KBM-7 (cell line): ENCODE measurements around the gene SH3BP5.
A peak's percentile ranks its signal among the peaks of the same experiment; 100 is the strongest.

Experiments used
- DNase-seq: peaks from one replicate; pipeline ENCODE4 v3.0.0-alpha.2; 2015
- in situ Hi-C: fragments of 300-500 bp; cut with MboI; formaldehyde crosslinking; loops from 2 replicates; pipeline ENCODE4 v1.14.3; 2020; ENCODE audit warnings: low sequenced_read_pairs, low pct_unique_long_range_greater_than_20kb, mixed read lengths

Gene SH3BP5

DNA sequence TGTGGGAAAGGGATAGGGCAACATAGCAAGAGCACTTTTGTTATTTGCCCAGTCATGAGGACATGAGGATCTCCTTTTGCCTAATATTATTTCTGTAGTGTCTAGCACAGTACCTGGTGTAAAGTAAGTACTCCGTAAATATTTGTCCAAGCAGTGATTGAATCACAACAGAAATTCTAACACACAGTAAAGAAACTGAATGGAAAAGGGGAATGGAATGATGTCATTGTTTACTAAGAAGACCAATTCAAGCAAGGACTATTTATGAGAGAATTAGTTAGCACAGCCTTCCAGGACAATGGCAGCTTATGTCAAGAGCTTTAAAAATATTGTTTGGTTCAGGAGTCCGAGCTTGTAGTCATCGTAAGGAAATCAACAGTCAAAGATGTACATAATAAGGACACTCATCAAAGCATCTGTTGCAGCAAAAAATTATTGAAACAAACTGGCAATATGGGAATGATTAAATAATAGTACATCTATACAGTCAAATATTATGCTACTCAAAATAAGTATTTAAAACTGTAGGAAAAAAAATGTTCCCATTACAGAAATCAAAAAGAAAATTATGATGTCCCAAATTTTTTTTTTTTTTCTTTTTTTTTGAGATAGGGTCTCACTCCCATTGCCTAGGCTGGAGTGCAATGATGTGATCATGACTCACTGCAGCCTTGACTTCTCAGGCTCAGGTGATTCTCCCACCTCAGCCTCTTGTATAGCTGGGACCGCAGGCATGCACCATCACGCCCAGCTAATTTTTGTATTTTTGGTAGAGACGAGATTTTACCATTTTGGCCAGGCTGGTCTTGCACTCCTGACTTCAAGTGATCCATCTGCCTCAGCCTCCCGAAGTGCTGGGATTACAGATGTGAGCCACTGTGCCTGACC lies 108.5 kb downstream of the SH3BP5 start:
- DNase-seq, result no peak
- in situ Hi-C loops, result no loop called here

DNA sequence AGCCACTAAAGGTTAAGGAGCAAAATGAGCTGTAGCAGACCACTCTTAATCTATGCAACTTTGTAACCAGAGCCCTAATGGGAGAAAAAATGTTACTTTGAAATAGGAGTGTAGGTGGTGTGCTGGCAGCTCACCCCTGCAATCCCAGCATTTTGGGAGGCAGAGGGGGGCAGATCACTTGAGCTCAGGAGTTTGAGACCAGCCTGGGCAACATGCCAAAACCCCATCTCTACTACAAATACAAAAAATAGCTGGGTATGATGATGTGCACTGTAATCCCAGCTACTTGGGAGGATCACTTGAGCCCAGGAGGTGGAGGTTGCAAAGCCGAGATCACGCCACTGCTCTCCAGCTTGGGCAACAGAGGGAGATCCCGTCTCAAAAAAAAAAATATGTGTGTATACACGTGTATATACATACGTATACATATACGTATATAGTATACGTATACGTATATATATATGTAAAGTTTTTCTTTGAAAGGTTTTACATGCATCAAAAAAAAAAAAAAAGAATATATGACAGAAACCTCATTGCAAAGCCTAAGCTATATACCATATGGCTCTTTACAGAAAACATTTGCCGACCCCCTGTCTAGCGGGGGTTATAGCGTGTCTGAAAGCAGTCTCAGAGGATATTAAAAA lies 110.7 kb downstream of the SH3BP5 start:
- no peak for DNase-seq
- in situ Hi-C loops, result no loop called here

DNA sequence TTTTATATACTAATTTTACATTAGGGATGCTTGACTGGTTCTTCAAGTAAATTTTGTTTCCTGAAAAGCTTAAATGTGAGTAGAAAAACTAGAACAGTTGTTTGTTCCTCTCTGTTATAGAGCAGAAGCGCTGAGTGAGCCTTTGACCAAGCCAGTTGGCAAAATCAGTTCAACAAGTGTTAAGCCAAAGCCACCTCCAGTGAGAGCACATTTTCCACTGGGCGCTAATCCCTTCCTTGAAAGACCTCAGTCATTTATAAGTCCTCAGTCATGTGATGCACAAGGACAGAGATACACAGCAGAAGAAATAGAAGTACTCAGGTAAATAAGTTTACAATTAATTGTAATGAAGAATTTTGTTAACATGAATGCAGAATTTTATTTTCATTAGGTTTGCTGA lies 111.7 kb downstream of the SH3BP5 start:
- DNase-seq, result no peak
- in situ Hi-C loops, result no loop called here

DNA sequence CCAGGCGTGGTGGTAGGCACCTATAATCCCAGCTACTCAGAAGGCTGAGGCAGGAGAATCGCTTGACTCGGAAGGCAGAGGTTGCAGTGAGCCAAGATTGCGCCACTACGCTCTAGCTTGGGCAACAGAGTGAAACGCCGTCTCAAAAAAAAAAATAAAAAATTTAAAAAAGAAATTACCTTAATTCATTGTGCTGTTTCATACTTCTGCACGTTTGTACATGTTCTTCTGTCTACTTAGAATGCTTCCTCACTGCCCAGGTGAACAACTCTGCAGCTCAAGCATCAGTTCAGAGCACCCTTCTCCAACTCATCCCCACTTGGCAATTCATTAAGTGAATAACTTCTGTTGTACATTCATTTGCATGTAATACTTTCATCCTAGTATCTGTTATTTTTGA lies 112.3 kb downstream of the SH3BP5 start:
- no peak for DNase-seq
- in situ Hi-C loops, result no loop called here

DNA sequence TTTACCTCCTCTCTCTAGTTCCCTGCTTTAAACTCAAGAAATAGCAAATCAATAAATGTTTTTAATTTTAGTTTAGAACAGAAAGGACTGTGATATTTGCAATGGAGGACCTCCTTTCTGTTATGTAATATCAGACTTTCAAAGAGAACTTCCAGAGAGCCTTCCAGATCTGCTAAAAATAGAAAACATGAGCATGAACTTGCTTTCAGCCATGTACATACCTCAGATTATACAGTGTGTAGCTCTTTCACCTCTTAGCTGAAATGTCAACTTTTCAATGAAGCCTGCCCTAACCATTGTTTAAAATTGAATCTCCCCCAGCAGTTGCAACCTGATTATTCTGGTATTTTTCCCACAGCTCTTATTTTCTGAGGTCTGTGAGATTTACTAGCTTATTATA lies 113.7 kb downstream of the SH3BP5 start:
- in situ Hi-C loops, result no loop called here
- no peak for DNase-seq

DNA sequence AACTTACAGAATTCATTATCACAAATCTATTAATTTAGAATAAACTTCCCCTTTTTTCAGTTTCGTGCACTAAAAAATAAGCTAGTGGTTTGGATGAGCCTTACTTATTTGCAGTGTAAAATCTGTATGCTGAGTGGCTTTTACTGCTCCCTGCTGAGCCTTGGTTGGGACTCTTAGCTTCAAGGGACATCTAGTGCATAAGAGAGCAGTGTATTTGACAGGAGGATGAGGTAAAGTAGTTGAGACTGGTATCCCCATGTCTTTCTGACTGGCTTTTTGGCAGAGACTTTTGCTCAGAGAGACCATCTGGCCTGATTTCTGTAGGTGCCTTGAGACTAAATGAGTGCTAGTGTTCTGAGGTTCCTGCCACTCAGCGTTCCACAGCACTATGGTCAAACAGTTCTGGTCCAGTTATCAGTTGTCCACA lies 114.5 kb downstream of the SH3BP5 start:
- no peak for DNase-seq
- in situ Hi-C loops, result no loop called here

DNA sequence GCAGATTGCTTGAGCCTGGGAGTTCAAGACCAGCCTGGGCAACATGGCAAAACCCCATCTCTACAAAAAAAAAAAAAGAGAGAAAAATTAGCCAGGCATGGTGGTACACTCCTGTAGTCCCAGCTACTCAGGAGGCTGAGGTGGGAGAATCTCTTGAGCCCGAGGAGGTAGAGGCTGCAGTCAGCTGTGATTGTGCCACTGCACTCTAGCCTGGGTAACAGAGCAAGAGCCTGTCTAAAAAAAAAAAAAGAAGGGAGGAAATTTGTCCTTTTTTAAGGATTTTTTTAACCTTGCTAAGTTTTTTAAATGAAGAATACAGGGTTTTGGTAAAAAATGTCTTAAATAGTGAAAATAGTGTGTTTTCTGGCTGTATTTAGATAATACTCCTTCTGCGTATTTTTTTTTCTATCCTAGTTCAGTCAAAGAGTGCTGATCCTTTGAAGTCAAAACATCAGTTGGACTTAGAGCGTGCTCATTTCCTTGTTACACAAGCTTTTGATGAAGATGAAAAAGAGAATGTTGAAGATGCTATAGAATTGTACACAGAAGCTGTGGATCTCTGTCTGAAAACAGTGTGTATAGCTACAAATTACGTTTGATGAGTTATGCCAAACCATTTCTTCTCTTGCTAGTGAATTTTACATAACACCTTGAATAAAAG lies 115.2 kb downstream of the SH3BP5 start:
- DNase-seq, result no peak
- in situ Hi-C loops, result no loop called here

DNA sequence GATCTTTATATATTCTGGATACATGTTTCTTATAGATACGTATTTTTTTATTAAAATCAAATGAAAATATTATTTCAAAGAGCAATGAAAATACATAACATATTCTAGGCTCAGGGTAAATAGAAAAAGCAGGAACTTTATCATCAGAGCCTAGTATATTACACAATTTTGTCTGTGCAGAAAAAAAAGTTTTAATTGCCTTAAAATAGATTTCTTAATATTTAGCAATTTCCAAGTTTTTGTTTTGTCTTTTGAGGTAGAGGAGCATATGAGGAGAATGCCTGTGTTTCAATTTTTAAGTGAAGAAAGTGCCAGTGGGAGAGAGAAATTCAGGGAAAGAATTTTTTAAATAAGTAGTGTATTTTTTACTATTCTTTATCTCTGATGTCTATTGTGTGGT lies 115.9 kb downstream of the SH3BP5 start:
- in situ Hi-C loops, result no loop called here
- DNase-seq, result no peak

DNA sequence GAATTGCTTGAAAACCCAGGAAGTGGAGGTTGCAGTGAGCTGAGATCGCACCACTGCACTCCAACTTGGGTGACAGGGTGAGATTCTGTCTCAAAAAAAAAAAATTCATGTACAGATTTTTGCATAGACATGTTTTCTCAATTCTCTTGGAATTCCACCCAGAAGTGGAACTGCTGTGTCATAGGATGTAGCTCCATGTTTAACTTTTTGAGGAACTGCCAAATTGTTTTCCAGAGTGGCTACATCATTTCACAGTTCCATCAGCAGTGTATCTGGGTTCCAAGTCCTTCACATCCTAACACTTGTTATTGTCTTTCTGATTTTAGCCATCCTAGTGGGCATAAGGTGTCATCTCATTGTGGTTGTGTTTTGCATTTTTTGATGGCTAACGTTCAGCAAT lies 116.4 kb downstream of the SH3BP5 start:
- in situ Hi-C loops, result no loop called here

DNA sequence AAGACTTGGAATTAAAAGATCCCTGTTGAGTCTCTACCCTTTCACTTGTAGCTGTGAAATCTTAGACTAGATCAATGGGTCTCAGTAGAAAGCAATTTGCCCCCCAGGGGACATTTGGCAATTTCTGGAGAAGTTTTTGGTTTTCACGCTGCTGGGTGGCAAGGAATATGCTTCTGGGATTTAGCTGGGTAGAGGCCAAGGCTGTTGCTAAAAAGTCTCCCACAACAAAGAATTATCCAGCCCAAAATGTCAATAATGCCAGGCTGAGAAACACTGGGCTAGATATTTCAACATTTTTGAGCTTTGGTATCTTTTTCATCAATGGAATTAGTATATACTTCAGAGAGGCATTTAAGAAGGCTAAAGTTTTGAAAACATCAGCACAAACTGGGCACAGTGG lies 117.6 kb downstream of the SH3BP5 start:
- in situ Hi-C loops, result no loop called here
- DNase-seq, result no peak

More for the DNA sequence above, 116.4 kb downstream of the SH3BP5 start:
- no peak for DNase-seq

DNA sequence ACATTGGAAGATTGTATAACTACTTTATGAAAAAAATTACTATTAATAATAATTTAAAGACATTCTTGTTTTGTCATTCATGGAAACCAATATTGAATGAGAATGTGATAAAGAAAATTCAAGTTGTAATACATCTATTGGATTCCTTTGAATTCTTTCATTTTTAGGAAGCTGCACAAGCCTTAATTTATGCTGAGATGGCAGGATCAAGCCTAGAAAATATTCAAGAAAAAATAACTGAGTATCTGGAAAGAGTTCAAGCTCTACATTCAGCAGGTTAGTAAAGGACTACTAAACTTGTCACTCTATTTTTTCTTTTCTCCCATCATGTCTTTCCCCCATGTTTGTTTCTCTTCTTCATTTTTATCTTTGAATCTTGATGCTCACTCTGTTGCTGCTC lies 120.4 kb downstream of the SH3BP5 start:
- in situ Hi-C loops, result no loop called here
- DNase-seq, result no peak

DNA sequence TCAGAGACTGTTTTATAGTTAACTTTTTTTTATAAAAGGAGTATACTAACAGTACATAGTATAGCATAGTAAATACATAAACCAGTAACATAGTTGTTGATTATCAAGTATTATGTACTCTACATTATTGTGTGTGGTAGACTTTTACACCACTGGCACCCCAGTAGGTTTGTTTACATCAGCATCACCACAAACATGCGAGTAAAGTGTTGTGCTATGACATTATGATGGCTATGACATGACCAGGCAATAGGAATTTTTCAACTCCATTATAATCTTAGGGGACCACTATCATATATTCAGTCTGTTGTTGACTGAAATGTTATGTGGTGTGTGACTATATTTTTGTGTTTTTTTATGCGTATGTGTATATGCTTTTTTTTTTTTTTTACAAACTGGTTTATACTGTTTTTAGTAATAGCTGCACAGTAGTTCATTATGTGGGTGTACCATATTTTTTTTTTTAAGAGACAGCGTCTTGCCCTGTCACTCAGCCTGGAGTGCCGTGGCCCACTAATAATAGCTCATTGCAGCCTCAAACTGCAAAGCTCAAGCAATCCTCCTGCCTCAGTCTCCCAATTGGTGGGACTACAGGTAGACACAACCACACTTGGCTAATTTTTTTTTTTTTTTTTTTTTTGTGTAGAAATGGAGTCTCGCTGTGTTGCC lies 124.4 kb downstream of the SH3BP5 start:
- DNase-seq, result peak; percentile 11
- in situ Hi-C loops, result no loop called here

DNA sequence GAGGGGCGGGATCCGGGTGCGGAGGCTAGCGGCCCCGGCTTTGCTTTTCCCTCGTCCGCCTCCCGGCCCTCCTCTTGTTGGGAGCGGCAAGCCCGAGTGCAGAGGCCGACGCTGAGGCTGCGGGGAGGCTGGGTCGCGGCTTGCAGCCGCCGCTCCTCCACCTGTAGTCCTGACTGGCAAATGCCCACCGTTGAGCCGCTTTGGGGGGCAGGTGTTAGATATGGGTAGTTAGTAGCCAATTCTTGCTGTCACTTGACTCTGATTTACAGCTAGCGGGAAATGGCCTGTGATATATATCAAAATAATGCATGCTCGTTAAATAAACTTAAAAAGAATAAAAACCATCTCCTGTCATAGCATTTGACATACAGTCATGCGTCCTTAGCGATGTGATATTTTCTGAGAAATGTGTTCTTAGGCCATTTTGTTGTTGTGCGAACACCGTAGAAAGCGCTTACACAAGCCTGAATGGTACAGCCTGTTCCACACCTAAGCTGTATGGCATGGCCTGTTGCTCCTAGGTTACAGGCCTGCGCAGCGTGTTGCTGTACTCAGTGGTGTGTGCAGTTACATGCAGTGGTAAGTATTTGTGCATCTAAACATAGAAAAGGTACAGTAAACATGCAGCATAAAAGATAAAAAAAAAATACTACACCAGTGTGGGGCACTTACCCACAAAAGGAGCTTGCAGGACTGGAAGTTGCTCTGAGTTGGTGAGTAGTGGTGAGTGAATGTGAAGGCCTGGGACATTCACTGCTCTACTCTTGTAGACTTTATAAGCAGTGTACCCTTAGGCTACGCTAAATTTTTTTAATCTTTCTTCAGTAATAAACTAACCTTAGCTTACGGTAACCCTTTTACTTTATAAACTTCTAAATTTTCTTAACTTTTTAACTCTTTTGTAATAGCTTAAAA lies 125.5 kb downstream of the SH3BP5 start:
- DNase-seq, result peak; percentile 69
- in situ Hi-C loops, result no loop called here

DNA sequence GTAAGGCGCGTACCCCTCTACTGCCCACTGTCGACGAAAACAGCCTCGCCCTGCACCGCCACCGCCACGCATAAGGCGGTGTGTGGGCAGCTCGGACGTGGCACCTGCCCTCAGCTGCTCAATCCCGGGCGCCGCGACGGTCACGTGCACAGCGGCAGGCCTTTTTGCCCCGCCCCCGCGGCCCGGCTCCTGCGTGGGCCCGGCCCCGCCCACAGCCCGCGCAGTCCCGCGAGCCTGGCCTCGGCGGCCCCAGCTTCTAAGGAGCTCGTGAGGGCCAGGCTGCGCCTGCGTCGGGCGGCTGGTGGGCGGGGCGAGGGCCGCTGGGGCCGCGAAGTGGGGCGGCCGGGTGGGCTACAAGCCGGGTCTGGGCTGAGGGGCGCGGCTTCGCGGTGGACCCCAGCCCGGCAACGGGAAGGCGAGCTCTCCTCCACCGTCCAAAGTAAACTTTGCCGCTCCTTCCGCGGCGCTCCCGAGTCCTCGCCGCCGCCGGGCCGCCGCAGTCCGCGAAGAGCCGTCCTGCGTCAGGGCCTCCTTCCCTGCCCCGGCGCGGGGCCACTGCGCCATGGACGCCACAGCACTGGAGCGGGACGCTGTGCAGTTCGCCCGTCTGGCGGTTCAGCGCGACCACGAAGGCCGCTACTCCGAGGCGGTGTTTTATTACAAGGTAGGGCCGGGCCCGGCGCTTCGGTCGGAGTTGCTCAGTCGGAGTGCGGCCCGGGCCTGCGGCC lies 126.3 kb downstream of the SH3BP5 start, which contains the start of gene CAPN7:
TSS of gene CAPN7 (plus strand) at position 313 of the 728 bp plus-strand sequence. CDS start at position 563, 250 bp downstream.
- peak; percentile 92 for DNase-seq
- in situ Hi-C loops, result no loop called here

DNA sequence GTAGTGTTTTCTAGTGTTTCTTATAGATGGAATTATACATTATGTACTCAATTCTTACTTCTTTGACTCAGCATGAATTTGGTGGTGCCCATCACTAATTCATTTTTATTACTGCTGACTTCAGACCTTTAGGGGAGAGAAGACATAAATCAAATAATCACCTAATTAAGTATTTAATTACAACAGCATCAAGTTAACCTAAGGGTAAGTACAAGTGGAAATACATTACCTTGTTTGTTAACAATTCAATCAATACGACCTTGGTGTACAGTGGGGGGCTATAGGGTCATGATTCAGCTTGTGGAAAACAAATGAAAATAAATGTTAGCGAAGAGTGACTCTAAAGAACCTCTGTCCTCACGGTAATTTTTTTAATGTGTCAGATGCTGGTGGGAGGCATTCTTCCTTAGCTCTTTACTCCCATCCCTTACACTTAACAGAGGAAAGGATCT lies 126.9 kb downstream of the SH3BP5 start:
- no peak for DNase-seq
- in situ Hi-C loops, result no loop called here
